SK-N-SH treated with all-trans-retinoic acid at 6 μM for 48 hours (cell line): ENCODE data around the gene TMEM79.
A peak's percentile ranks its signal among the peaks of the same experiment; 100 is the strongest.

Source experiments
- ATAC-seq: fragments of 200-7000 bp; cut with Tn5 transposase; 3 replicates; pipeline ENCODE4 v1.9.1; 2020; ENCODE audit warnings: mild to moderate bottlenecking, moderate library complexity
- ARNTL ChIP-seq: fragments of 450-650 bp; formaldehyde crosslinking; IDR thresholded peaks from 2 replicates; pipeline ENCODE4 v1.5.0; 2020; ENCODE audit warnings: low read depth, mild to moderate bottlenecking, moderate library complexity, borderline replicate concordance
- CSDC2 ChIP-seq: fragments of 250-450 bp; sonication (Bioruptor Pico); IDR thresholded peaks from 2 replicates; pipeline ENCODE4 v1.5.0; 2020; ENCODE audit warnings: mild to moderate bottlenecking, moderate library complexity
- POU6F1 ChIP-seq: fragments of 250-450 bp; sonication (Bioruptor Pico); IDR thresholded peaks from 2 replicates; pipeline ENCODE4 v1.8.0; 2021; ENCODE audit warnings: low read depth, mild to moderate bottlenecking, moderate library complexity, borderline replicate concordance
- PPARA ChIP-seq: fragments of 250-450 bp; sonication (Bioruptor Pico); IDR thresholded peaks from 2 replicates; pipeline ENCODE4 v1.5.0; 2020; ENCODE audit warnings: mild to moderate bottlenecking, borderline replicate concordance
- SNAI2 ChIP-seq: fragments of 250-450 bp; sonication (Bioruptor Pico); IDR thresholded peaks from 2 replicates; pipeline ENCODE4 v1.5.0; 2020; ENCODE audit warnings: mild to moderate bottlenecking, moderate library complexity
- TCF4 ChIP-seq: fragments of 250-450 bp; sonication (Bioruptor Pico); IDR thresholded peaks from 2 replicates; pipeline ENCODE4 v1.8.0; 2021; ENCODE audit warnings: mild to moderate bottlenecking, moderate library complexity, borderline replicate concordance
- TOX ChIP-seq: fragments of 250-450 bp; sonication (Bioruptor Pico); IDR thresholded peaks from 2 replicates; pipeline ENCODE4 v1.8.0; 2021; ENCODE audit warnings: mild to moderate bottlenecking, moderate library complexity, borderline replicate concordance
- TSHZ2 ChIP-seq: fragments of 250-450 bp; sonication (Bioruptor Pico); IDR thresholded peaks from 2 replicates; pipeline ENCODE4 v1.5.0; 2020; ENCODE audit warnings: mild to moderate bottlenecking, moderate library complexity
- ZC3H10 ChIP-seq: fragments of 250-450 bp; sonication (Bioruptor Pico); IDR thresholded peaks from 2 replicates; pipeline ENCODE4 v1.5.1; 2021; ENCODE audit warnings: mild to moderate bottlenecking, moderate library complexity
- ZFP3 ChIP-seq: fragments of 250-450 bp; sonication (Bioruptor Pico); IDR thresholded peaks from 2 replicates; pipeline ENCODE4 v1.5.0; 2020; ENCODE audit warnings: mild to moderate bottlenecking, moderate library complexity
- ZFP30 ChIP-seq: fragments of 450-650 bp; formaldehyde crosslinking; IDR thresholded peaks from 2 replicates; pipeline ENCODE4 v1.5.0; 2022; ENCODE audit warnings: mild to moderate bottlenecking, moderate library complexity
- ZNF8 ChIP-seq: fragments of 450-650 bp; formaldehyde crosslinking; IDR thresholded peaks from 2 replicates; pipeline ENCODE4 v1.5.0; 2020; ENCODE audit warnings: mild to moderate bottlenecking, moderate library complexity
- TF ChIP-seq, protein P1 (sequence below): fragments of 250-450 bp; sonication (Bioruptor Pico); IDR thresholded peaks from 2 replicates; pipeline ENCODE4 v1.5.1; 2021; ENCODE audit warnings: mild to moderate bottlenecking, moderate library complexity
- TF ChIP-seq, protein P2 (sequence below): fragments of 250-450 bp; sonication (Bioruptor Pico); IDR thresholded peaks from 2 replicates; pipeline ENCODE4 v1.8.0; 2020; ENCODE audit warnings: mild to moderate bottlenecking, moderate library complexity, borderline replicate concordance

The TMEM79 gene

GRCh38 chr1:156338180-156338976 is 54.3 kb downstream of the TMEM79 start, which contains the start of the genes CCT3 and TSACC:
Gene CCT3, minus strand, starts transcription at chr1:156338292. Its CDS starts 108 bp downstream, at chr1:156338184.
Gene TSACC, plus strand, starts transcription at chr1:156338526. Its CDS starts 1,232 bp downstream, at chr1:156339758.
- peak; percentile 94 for ATAC-seq

More at GRCh38 chr1:156338180-156338976, 54.3 kb downstream of the TMEM79 start, which contains the start of the genes CCT3 and TSACC:
- TF ChIP-seq SNAI2 (no peak), ZFP3 (CRISPR knock-in tag) (no peak), ARNTL (CRISPR knock-in tag) (no peak), ZC3H10 (CRISPR knock-in tag) (no peak), TSHZ2 (no peak), ZNF8 (no peak), POU6F1 (no peak), CSDC2 (CRISPR knock-in tag) (no peak), ZFP30 (CRISPR knock-in tag) (no peak), PPARA (CRISPR knock-in tag) (no peak), TOX (CRISPR knock-in tag) (no peak), TCF4 (CRISPR knock-in tag) (no peak)
- TF ChIP-seq, protein P1, sequence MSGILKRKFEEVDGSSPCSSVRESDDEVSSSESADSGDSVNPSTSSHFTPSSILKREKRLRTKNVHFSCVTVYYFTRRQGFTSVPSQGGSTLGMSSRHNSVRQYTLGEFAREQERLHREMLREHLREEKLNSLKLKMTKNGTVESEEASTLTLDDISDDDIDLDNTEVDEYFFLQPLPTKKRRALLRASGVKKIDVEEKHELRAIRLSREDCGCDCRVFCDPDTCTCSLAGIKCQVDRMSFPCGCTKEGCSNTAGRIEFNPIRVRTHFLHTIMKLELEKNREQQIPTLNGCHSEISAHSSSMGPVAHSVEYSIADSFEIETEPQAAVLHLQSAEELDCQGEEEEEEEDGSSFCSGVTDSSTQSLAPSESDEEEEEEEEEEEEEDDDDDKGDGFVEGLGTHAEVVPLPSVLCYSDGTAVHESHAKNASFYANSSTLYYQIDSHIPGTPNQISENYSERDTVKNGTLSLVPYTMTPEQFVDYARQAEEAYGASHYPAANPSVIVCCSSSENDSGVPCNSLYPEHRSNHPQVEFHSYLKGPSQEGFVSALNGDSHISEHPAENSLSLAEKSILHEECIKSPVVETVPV = no peak
- TF ChIP-seq, protein P2, sequence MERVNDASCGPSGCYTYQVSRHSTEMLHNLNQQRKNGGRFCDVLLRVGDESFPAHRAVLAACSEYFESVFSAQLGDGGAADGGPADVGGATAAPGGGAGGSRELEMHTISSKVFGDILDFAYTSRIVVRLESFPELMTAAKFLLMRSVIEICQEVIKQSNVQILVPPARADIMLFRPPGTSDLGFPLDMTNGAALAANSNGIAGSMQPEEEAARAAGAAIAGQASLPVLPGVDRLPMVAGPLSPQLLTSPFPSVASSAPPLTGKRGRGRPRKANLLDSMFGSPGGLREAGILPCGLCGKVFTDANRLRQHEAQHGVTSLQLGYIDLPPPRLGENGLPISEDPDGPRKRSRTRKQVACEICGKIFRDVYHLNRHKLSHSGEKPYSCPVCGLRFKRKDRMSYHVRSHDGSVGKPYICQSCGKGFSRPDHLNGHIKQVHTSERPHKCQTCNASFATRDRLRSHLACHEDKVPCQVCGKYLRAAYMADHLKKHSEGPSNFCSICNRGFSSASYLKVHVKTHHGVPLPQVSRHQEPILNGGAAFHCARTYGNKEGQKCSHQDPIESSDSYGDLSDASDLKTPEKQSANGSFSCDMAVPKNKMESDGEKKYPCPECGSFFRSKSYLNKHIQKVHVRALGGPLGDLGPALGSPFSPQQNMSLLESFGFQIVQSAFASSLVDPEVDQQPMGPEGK (CRISPR knock-in tag) = no peak
